Aorta (tissue), 5 donors: ENCODE results near the gene TMPRSS6. TPM values are rescaled to one million over a fixed set of nuclear protein-coding genes. Genes with fewer than 3 reads are reported as not detected.

ENCODE experiments used
- ATAC-seq: fragments of 200-7000 bp; cut with Tn5 transposase; one replicate; pipeline ENCODE4 v1.9.1; 2022; ENCODE audit warnings: moderate library complexity; ENCODE audit not compliant: low FRiP score
- DNase-seq, 2 donors: peaks; one replicate each; pipeline ENCODE4 v3.0.0-alpha.2; 2020
- H3K27ac ChIP-seq, 2 donors: one replicate each; pipeline ENCODE4 v1.5.1; 2013; ENCODE audit warnings: low read length in 2 of 2, mild to moderate bottlenecking in 2 of 2, moderate library complexity in 2 of 2, control low read depth in 1 of 2, inconsistent platforms in 1 of 2, low read depth in 1 of 2
- H3K27me3 ChIP-seq, 2 donors: one replicate each; pipeline ENCODE4 v1.6.1; 2013; ENCODE audit warnings: control low read depth in 1 of 2, low read length in 1 of 2, mild to moderate bottlenecking in 1 of 2, moderate library complexity in 1 of 2; ENCODE audit not compliant: insufficient read depth in 2 of 2, control insufficient read depth in 1 of 2
- H3K36me3 ChIP-seq, 2 donors: one replicate each; pipeline ENCODE4 v1.6.1; 2013; ENCODE audit warnings: control low read depth in 1 of 2, low read length in 1 of 2, mild to moderate bottlenecking in 1 of 2; ENCODE audit not compliant: insufficient read depth in 2 of 2, control insufficient read depth in 1 of 2
- H3K4me1 ChIP-seq, 2 donors: one replicate each; pipeline ENCODE4 v1.6.1; 2013; ENCODE audit warnings: low read length in 2 of 2, control low read depth in 1 of 2, mild to moderate bottlenecking in 1 of 2, moderate library complexity in 1 of 2; ENCODE audit not compliant: insufficient read depth in 2 of 2, control insufficient read depth in 1 of 2
- H3K4me3 ChIP-seq, 2 donors: one replicate each; pipeline ENCODE4 v1.5.1; 2013; ENCODE audit warnings: low read length in 2 of 2, control low read depth in 1 of 2, mild to moderate bottlenecking in 1 of 2
- H3K9me3 ChIP-seq: one replicate; pipeline ENCODE4 v1.6.1; 2013; ENCODE audit warnings: mild to moderate bottlenecking, low read length; ENCODE audit not compliant: control insufficient read depth
- WGBS, 2 donors: extraction: QIAGEN DNeasy Blood & Tissue Kit; methylation state at CpG; one replicate each; pipeline ENCODE4 v1.1.7; 2013; 5-methylcytosine and 5-hydroxymethylcytosine counted together
- intact Hi-C, 2 donors: fragments of 100-400 bp; cut with DNase I; formaldehyde crosslinking; loops; one replicate each; pipeline versions ENCODE4 v1.14.2 to v1.15.0; 2022
- polyA plus RNA-seq, 2 donors: library from polyadenylated mRNA; stranded (reverse); fragments of 200-250 nt; gene quantifications; one replicate each; pipeline ENCODE4 v1.2.3, GENCODE V29; 2013
- total RNA-seq, 2 donors: library from RNA; stranded (reverse); fragmentation: NEBNext Ultra II Directional; extraction: Animal tissue kit (Norgen Biotek cat#: 25700); gene quantifications; one replicate each; pipeline ENCODE4 v1.2.1, GENCODE V29; 2021
- donor health status: healthy with polysubstance abuse.
- donor health status: Bipolar disorder and iron deficiency.
- donor health status: DM: no; HTN: no; CAD: no.
- donor health status: DM: no; HTN: no; CAD: no.
- donor health status: DM: yes; HTN: yes; CAD: no.

Gene TMPRSS6
- total and polyA plus RNA-seq, 4 donors, result not detected

DNA sequence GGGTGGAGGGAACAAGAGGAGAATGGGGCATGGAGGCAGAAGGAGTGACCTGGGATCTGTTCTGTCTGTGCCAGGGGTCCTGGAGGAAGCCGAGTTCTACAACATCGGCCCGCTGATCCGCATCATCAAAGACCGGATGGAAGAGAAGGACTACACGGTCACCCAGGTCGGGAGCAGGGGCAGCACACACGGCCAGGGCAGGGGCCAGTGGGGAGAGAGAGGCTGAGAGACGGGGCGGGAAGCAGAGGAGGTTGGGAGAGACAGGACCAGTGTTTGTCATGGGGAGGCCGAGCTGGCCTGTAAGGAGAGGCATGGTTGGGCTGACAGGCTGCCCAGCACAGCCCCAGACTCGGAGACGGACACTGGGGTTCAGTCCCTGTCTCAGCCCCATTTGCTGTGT is 53.3 kb downstream of the TMPRSS6 start:
- H3K4me3 ChIP-seq, result no peak overlapping the region
- ATAC-seq (no peak), DNase-seq (no peak)
- intact Hi-C loops, result no loop called here
- H3K27me3 ChIP-seq, result no peaks in the 10 kb centered on the region
- no peaks in the 10 kb centered on the region for H3K9me3 ChIP-seq
- WGBS, 2 donors, result 97% methylated on average over 13 of the region's 13 CpGs
- H3K36me3 ChIP-seq, result peaks cover 0 to 6% of the 10 kb centered on the region in 2 donors
- H3K4me1 ChIP-seq, result no peaks in the 10 kb centered on the region
- H3K27ac ChIP-seq, result no peak overlapping the region

DNA sequence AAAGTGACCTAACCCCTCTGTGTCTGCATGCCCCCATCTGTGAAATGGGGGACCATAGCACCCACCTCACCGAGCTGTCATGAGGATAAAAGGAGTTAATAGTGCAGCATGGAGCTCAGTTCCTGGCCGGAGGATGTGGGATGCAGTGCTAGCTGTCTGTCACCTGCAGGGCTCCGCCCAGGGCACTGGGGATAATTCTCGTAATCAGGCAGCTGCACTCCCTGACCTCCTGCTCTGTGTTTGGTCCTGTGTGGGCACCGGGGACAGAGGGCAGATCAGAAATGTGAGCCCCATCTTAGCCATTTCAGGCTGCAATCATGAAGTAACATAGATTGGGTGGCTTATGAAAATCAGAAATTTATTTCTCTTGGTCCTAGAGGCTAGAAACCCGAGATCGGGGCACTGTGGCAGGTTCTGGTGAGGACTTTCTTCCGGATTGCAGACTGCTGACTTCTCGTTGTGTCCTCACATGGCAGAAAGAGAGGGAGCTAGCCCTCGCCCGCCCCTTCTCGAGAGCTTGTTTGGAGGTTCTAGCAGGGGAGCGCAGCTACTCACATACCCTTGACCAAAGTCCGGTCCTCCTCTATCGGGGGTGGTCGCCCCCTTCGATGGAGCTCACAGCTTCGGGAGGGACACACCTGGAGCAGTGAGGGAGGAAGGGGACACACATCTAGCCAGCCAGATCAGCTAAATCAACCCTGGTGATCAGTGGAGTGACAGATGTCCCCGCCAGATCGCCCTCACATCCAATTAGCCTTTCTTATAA is 54.7 kb downstream of the TMPRSS6 start:
- Histone ChIP-seq H3K27ac (no peak overlapping the region), H3K4me1 (no peaks in the 10 kb centered on the region), H3K9me3 (no peaks in the 10 kb centered on the region), H3K4me3 (no peak overlapping the region), H3K27me3 (no peaks in the 10 kb centered on the region), H3K36me3 (peaks cover 0 to 5% of the 10 kb centered on the region in 2 donors)
- 93 to 94% methylated on average over 20 of the region's 20 CpGs for WGBS, 2 donors
- no peak for ATAC-seq
- intact Hi-C loops, result no loop called here
- DNase-seq, result no peak

GRCh38 chr22:37054056-37054395 is 55.5 kb downstream of the TMPRSS6 start:
- H3K9me3 ChIP-seq, result no peaks in the 10 kb centered on the region
- H3K27me3 ChIP-seq, result no peaks in the 10 kb centered on the region
- ATAC-seq (no peak), DNase-seq (no peak)
- intact Hi-C loops, result no loop called here
- 88 to 89% methylated on average over 8 of the region's 8 CpGs for WGBS, 2 donors
- no peak overlapping the region for H3K4me3 ChIP-seq
- no peaks in the 10 kb centered on the region for H3K4me1 ChIP-seq
- H3K27ac ChIP-seq, result no peak overlapping the region
- peaks cover 0 to 5% of the 10 kb centered on the region in 2 donors for H3K36me3 ChIP-seq

DNA sequence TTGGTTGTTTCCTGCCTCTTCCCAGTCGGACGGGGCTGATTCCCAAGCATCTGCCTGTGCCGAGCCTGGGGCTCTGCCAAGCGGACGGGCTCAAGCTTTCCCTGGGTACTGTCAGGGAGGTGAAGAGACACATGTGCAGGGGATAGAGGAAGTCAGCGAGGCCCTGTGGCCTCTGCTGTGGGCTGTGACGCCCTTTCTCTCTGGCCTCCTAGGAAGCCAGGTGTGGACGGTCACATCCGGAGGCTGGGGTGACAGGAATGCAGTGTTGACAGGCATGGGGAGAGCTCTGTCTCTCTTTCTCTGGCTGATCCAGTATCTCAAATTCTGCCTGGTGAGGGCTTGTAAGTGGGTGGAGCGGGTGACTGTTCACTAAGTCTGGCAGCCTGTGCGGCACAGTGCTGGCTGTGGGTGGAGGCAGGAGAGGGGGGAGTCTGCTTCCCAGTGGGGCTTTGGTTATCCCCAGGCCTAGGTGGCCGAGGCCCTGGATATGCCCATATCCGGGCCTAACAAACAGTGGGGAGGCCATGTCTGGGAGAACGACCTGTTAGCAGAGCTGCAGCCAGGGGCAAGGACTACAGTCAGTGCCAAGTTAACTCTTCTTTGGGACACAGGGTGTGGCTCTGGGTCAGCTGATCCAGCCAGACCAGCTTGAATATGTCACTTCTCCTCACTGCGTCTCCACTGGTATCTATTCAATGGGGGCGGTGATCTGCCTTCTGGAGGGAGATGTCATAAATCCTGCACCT is 56.0 kb downstream of the TMPRSS6 start:
- ATAC-seq (no peak), DNase-seq (no peak)
- 88% methylated on average over 16 of the region's 16 CpGs for WGBS, 2 donors
- Histone ChIP-seq H3K4me3 (no peak overlapping the region), H3K27ac (no peak overlapping the region), H3K27me3 (no peaks in the 10 kb centered on the region), H3K36me3 (peaks cover 0 to 5% of the 10 kb centered on the region in 2 donors), H3K4me1 (no peaks in the 10 kb centered on the region), H3K9me3 (no peaks in the 10 kb centered on the region)
- intact Hi-C loops, result no loop called here

GRCh38 chr22:37052386-37053309 is 56.9 kb downstream of the TMPRSS6 start:
- Histone ChIP-seq H3K4me1 (no peaks in the 10 kb centered on the region), H3K27ac (no peak overlapping the region), H3K36me3 (peaks cover 0 to 5% of the 10 kb centered on the region in 2 donors), H3K27me3 (no peaks in the 10 kb centered on the region), H3K9me3 (no peaks in the 10 kb centered on the region), H3K4me3 (peak overlapping the region in 1 of 2 donors; percentile 74)
- intact Hi-C loops, result no loop called here
- no peak for ATAC-seq
- 72 to 75% methylated on average over 25 of the region's 25 CpGs for WGBS, 2 donors
- DNase-seq, result no peak

- WGBS, 2 donors, result 2% methylated on average over 78 to 89 of the region's 89 CpGs
- peak; percentile 91 for ATAC-seq
- H3K4me1 ChIP-seq, result no peaks in the 10 kb centered on the region
- H3K36me3 ChIP-seq, result peaks cover 0 to 5% of the 10 kb centered on the region in 2 donors
- intact Hi-C loops, result no loop called here
- H3K27ac ChIP-seq, result no peak within 1 kb of the TSS
- peak; percentile 85 to 93 for DNase-seq
- H3K4me3 ChIP-seq, result peak within 1 kb of the TSS; percentile 35 to 74
- H3K9me3 ChIP-seq, result no peaks in the 10 kb centered on the region
- no peaks in the 10 kb centered on the region for H3K27me3 ChIP-seq
These were observed 57.8 kb downstream of the TMPRSS6 start, which contains the start of gene KCTD17 for GRCh38 chr22:37051391-37052385. TSS of gene KCTD17 (plus strand) at chr22:37051742. CDS start at chr22:37051761, 19 bp downstream.

DNA sequence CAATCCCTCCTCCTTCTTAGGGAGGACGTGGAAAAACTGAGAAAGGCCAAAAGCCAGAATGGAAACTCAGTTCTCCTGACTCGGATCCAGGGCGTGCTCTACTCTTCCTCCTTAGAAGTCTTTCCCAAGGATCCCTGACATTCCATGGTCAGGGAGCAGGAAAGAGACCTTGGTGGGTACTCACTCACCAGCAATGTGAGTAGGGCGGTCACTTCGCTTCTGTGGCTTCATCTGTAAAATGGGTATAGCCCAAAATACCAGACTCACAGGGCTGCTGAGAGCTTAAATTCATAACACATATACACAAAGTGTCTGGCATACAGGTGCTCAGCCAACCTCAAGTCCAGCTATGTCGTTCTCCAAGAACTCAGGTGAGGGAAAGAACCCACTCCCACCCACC is 58.6 kb downstream of the TMPRSS6 start:
- WGBS, 2 donors, result 71 to 74% methylated on average over 6 of the region's 6 CpGs
- no peak overlapping the region for H3K27ac ChIP-seq
- DNase-seq (no peak), ATAC-seq (no peak)
- intact Hi-C loops, result no loop called here
- H3K27me3 ChIP-seq, result no peaks in the 10 kb centered on the region
- no peak overlapping the region for H3K4me3 ChIP-seq
- H3K9me3 ChIP-seq, result no peaks in the 10 kb centered on the region
- peaks cover 0 to 2% of the 10 kb centered on the region in 2 donors for H3K36me3 ChIP-seq
- no peaks in the 10 kb centered on the region for H3K4me1 ChIP-seq
